GM20431 (cell line): ENCODE measurements around the gene ATP1A1.

Experiments used
- in situ Hi-C: fragments of 300-500 bp; cut with MseI, MboI; formaldehyde crosslinking; loops from one replicate; pipeline ENCODE4 v1.15.0; 2020; ENCODE audit warnings: low sequenced_read_pairs; ENCODE audit not compliant: unreplicated experiment

Gene ATP1A1

GRCh38 chr1:116429821-116430374, 56.9 kb downstream of the ATP1A1 start:
- in situ Hi-C loops = no loop called here

GRCh38 chr1:116431870-116432500, 58.9 kb downstream of the ATP1A1 start:
- in situ Hi-C loops = no loop called here

GRCh38 chr1:116432655-116433265, 59.7 kb downstream of the ATP1A1 start:
- in situ Hi-C loops = no loop called here

GRCh38 chr1:116433275-116434257, 60.5 kb downstream of the ATP1A1 start:
- in situ Hi-C loops = no loop called here

GRCh38 chr1:116434849-116435248, 61.8 kb downstream of the ATP1A1 start:
- in situ Hi-C loops = no loop called here

DNA sequence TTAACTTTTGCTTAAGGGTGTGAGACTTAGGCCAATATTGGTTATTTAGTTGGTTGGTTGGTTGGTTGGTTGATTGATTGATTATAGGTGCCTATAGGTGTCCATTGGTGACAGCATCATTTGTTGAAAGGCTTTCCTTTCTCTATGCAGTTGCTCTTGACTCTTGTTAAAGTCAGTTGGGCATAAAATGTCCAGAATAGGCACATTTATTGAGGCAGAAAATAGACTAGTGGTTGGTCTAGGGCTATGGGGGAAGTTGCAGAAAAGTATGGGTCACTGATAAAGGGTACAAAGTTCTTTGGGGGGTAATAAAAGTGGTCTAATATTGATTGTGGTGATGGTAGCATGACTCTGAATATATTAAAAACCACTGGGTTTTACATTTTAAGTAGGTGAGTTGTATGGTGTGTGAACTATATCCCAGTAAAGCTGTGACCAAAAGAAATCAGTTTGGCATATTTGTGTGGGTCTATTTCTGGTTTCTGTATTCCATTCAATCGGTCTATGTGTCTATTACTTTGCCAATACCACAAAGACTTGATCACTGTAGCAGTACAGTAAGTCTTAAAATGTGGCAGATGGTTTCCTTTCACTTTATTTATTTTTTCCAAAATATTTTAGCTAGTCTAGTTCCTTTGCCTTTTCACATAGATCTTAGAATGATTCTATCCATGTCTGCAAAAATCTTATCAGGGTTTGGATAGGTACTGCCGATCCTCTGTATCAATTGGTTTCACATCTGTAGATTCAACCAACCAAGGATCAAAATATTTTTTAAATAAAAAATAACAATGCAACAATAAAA, 63.0 kb downstream of the ATP1A1 start:
- in situ Hi-C loops = no loop called here

DNA sequence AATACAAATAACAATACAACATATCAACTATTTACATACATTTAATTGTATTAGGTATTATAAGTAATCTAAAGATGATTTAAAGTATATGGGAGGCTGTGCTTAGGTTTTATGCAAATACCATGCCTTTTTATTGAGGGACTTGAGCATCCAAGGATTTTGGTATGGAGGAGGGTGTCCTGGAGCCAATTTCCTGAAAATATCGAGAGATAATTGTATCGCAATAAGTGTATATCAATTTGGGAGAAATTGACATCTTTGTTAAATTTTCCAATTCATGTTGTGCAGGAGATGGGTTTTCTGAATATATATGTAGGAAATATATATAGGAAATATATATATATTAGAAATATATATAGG, 63.5 kb downstream of the ATP1A1 start:
- in situ Hi-C loops = no loop called here

GRCh38 chr1:116439701-116440100, 66.7 kb downstream of the ATP1A1 start:
- in situ Hi-C loops = no loop called here

GRCh38 chr1:116440731-116441130, 67.7 kb downstream of the ATP1A1 start:
- in situ Hi-C loops = no loop called here

GRCh38 chr1:116445534-116445933, 72.5 kb downstream of the ATP1A1 start:
- in situ Hi-C loops = no loop called here

- in situ Hi-C loops = no loop called here
These were observed 73.6 kb downstream of the ATP1A1 start for GRCh38 chr1:116446686-116447085.

- in situ Hi-C loops = no loop called here
These were observed 75.8 kb downstream of the ATP1A1 start for GRCh38 chr1:116448785-116449385.

GRCh38 chr1:116449578-116449977, 76.5 kb downstream of the ATP1A1 start:
- in situ Hi-C loops = no loop called here

DNA sequence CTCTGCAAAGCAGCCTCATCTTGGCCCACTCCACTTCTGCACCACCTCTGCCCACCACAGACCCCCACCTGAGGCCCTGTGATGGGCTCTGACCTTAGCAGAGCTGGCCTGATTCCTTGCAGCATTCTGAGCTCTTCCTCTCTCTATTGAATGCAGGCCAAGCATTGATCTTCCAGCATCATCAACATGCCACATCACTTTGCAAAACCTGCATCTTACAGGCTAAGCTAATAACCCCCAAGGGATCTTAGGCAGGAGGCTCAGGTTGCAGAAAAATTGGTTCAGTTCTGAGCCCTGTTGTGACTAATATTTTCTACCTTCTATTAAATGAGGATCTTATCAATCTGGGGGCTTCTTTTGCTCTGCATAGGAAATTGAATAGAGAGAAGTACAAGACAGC, 78.7 kb downstream of the ATP1A1 start:
- in situ Hi-C loops = no loop called here

GRCh38 chr1:116453481-116453880, 80.4 kb downstream of the ATP1A1 start:
- in situ Hi-C loops = no loop called here

GRCh38 chr1:116453906-116454305, 80.9 kb downstream of the ATP1A1 start:
- in situ Hi-C loops = no loop called here
